HG02981 (cell line): ENCODE measurements around the gene ADGRB3.
"Not testable (repeated sequence)": the region's sequence is repeated elsewhere in the genome, so short reads cannot be mapped to it uniquely, and the experiment has no call there.

ENCODE experiments used
- ATAC-seq: cut with Tn5 transposase; IDR thresholded peaks from one replicate; pipeline ENCODE4 v1.9.1; 2021; ENCODE audit warnings: mild to moderate bottlenecking, moderate library complexity; ENCODE audit not compliant: unreplicated experiment

ADGRB3 gene

DNA sequence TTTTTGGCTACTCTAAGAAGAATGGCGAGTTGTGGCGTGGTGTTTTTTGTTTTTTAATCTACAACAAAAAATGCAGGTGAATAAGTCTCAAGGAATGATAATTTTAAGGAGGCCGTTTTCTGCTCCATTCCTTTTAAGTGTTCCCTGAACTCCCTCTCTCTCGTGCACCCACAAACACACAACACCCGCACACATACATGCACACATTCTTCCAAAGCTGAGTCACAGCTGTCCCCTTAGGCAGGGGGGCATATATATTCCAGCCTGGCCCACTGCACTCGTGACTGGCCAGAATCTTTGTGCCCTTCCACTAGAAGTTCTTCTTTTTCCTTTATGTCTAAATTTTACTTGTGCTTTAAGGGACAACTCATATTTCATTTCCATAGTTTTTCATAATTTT is 756.0 kb downstream of the ADGRB3 start:
- no peak for ATAC-seq

DNA sequence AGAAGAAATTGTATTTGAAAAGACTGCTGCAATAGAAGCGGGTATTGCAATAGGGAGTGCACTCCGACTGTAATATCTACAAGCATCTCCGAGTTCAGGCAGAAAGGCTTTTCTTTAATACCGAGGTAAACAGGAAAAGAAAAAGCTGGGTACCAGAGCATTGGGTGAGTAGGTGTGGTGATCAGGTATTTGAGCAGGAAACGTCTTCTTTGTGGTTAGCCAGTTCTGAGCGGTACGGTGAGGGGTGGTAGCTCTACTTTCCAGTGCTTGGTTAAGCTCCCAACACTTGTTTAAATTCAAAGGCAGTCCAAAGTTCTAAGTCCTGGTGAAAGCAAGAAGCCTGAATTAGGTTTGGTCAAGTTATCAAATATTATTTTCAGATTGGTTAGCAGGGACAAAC is 757.7 kb downstream of the ADGRB3 start:
- ATAC-seq = no peak

DNA sequence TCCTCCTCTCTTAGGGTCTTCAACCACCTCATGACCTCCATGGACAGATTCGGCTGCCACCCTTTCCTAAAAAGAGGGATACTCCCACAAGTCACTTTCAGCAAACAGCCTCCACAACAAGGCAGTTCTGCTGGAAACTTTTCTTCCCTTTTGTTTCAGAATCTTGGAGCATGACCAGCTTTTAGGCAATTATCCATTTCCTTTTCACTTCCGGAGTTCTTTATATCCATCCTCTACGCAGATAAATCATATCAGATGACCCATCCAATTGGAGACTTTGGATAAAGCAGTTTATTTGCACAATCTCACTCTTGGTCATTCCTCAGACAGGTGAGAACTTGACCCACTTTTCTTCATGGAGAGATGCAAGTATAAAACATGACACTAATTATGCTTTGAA is 763.2 kb downstream of the ADGRB3 start:
- ATAC-seq = no peak

DNA sequence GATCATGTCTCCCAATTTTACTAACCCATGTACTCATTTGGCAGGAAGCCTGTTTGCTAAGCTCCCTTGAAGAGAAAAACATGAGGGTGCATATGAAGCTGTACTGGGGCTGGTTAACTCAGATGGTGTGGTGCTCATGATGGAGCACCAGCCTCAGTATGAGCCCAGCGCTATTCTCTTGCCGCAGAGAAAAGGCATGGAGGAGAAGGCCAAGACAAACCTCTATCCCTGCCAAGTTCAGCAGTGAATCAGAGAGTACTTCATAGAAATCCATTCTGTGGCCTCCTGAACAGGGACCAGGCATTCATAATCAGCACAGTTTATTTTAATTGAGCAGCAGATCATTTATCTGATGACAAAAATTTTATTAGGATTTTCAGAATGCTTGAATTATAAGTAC is 763.6 kb downstream of the ADGRB3 start:
- no peak for ATAC-seq

DNA sequence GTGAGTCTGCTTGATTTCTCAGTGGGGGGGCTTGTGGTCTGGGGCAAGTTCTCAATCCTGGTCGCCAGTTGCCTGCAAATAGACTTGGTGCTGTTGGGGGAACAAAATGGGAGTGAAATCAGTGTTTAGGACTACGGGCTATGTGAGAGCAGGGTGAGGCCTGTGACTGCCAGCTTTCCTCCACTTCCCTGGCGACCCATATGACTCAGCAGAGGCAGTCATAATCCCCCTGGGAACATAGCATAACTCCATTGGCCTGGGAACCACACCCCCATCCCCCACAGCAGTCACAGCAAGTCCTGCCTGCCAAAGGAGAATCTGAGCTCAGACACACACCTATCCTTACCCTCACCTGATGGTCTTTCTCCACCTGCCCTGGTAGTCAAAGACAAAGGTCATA is 773.8 kb downstream of the ADGRB3 start:
- ATAC-seq = no peak

DNA sequence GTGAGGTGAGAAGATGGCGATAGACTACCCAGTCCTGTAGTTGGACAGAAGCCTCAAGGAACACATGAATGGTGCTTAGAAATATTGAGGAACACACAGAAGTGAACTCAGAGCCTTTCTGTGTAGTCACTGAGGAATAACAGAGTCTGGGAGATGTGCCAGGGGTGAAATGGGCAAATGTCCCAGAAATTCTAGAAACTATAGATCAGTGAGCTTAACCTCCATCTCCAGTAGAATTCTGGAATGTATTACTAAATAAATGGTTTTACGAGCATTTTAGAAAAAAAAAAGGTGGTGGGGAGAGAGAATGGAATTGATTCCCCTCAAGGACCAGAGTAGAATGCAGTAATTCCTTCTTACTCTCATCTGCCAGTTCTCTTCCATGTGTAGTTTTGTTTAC is 781.7 kb downstream of the ADGRB3 start:
- ATAC-seq = no peak

DNA sequence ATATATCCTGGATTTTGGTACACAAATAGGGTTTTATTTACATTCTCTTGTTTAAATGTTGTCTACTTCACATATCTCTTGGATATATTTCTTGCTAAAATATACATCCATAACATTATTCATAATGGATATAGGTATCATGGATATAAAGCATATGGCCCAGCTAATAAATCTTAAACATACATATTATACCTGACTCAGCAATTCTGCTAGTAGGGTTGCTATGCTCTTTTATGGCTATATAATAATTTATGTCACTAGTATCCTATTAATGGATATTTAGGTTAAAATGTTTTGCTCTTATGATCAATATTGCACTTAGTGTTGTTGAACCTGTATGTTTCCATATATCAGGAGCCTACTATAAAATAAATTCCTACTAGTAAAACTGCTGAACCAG is 786.2 kb downstream of the ADGRB3 start:
- no peak for ATAC-seq

GRCh38 chr6:69422020-69422419 is 786.9 kb downstream of the ADGRB3 start:
- ATAC-seq = no peak

- ATAC-seq = no peak
Observed at GRCh38 chr6:69422475-69422874, 787.4 kb downstream of the ADGRB3 start.

- ATAC-seq = no peak
Observed at GRCh38 chr6:69423785-69424184, 788.7 kb downstream of the ADGRB3 start.

GRCh38 chr6:69424581-69424980 is 789.5 kb downstream of the ADGRB3 start:
- no peak for ATAC-seq

DNA sequence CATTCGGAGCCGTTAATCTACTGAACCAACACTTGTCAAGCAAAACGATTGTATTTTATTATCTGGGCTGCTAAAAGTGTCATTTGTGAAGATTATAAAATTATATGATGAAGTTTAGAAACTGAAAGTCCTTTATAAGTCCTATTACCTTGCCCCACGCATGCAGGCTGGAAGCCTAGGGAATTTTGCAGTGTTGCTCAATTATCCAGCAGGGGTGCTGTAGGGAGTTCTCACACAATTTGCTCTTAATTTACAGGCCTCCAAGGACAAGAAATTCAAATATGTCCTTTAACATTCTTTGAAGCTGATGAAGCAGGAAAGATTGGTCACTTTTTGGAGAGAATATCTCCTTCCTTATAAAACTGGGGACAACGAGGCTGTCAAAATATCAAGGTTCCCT is 792.8 kb downstream of the ADGRB3 start:
- ATAC-seq = no peak

DNA sequence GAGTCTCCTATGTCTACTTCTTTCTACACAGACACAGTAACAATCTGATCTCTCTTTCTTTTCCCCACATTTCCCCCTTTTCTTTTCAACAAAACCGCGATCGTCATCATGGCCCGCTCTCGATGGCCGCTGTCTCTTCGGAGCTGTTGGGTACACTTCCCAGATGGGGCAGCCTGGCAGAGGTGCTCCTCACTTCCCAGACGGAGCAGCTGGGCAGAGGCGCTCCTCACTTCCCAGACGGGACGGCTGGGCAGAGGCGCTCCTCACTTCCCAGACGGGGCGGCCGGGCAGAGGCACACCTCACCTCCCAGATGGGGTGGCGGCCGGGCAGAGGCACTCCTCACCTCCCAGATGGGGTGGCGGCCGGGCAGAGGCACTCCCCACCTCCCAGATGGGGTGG is 797.1 kb downstream of the ADGRB3 start:
- not testable (repeated sequence) for ATAC-seq

DNA sequence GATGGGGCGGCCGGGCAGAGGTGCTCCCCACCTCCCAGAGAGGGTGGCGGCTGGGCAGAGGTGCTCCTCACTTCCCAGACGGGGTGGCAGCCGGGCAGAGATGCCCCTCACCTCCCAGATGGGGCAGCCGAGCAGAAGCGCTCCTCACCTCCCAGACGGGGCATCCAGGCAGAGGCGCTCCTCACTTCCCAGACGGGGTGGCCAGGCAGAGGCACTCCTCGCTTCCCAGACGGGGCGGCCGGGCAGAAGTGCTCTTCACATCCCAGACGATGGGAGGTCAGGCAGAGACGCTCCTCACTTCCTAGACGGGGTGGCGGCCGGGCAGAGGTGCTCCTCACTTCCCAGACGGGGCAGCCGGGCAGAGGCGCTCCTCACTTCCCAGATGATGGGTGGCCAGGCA is 798.0 kb downstream of the ADGRB3 start:
- not testable (repeated sequence) for ATAC-seq

GRCh38 chr6:69438113-69438512 is 803.0 kb downstream of the ADGRB3 start:
- no peak for ATAC-seq
